ENCODE results near the gene CYP27B1. TPM values are rescaled to one million over a fixed set of nuclear protein-coding genes. Genes with fewer than 3 reads are reported as not detected.

Gene CYP27B1
- total RNA-seq, 2 experiments from 2014 or later = 6.9 to 7.1 TPM

- no peak overlapping the region for H3K27ac ChIP-seq (ENCODE audit: low read depth, low read length, poor library complexity, severe bottlenecking)
- POLR2A ChIA-PET = no interaction called here
- H3K4me1 ChIP-seq (ENCODE audit: insufficient read depth, low read length, poor library complexity, severe bottlenecking) = no peaks in the 10 kb centered on the region
- DNase-seq (ENCODE audit: low spot score) = no peak
- H2AFZ ChIP-seq (ENCODE audit: low read length) = no peak overlapping the region
- H3K9me2 ChIP-seq (ENCODE audit: insufficient read depth, low read length) = no peaks in the 10 kb centered on the region
- no peak overlapping the region for H3K4me2 ChIP-seq (ENCODE audit: low read length)
- no TSS peak for BruUV-seq (replicated peaks)
- CTCF ChIA-PET (ENCODE audit: unreplicated experiment) = no interaction called here
- no peaks in the 10 kb centered on the region for H3K79me2 ChIP-seq (ENCODE audit: insufficient read depth, low read depth, low read length)
- peaks cover 47% of the 10 kb centered on the region for H3K36me3 ChIP-seq (ENCODE audit: insufficient read depth, low read length)
- TF ChIP-seq CTCF (conservative IDR thresholded peaks at IDR 0.05; ENCODE audit: low read length) (no peak), EZH2phosphoT487 (IDR thresholded peaks at IDR 0.05; ENCODE audit: borderline replicate concordance, low read depth, low read length) (no peak)
- H3K9me3 ChIP-seq (ENCODE audit: low read length) = no peaks in the 10 kb centered on the region
- H4K20me1 ChIP-seq (ENCODE audit: insufficient read depth, low read length) = no peaks in the 10 kb centered on the region
- intact Hi-C loops (cut with micrococcal nuclease; ENCODE audit: unreplicated experiment) = no loop called here
- H3K4me3 ChIP-seq (ENCODE audit: low read depth, low read length, poor library complexity, severe bottlenecking) = no peak overlapping the region
Measured at GRCh38 chr12:57800965-57801364, 34.1 kb upstream of the CYP27B1 start.

GRCh38 chr12:57797933-57798332 is 31.1 kb upstream of the CYP27B1 start:
- no peak overlapping the region for H3K4me3 ChIP-seq (ENCODE audit: low read depth, low read length, poor library complexity, severe bottlenecking)
- no peaks in the 10 kb centered on the region for H3K9me3 ChIP-seq (ENCODE audit: low read length)
- no peak for DNase-seq (ENCODE audit: low spot score)
- no TSS peak for BruUV-seq (replicated peaks)
- H2AFZ ChIP-seq (ENCODE audit: low read length) = no peak overlapping the region
- H3K36me3 ChIP-seq (ENCODE audit: insufficient read depth, low read length) = peaks cover 71% of the 10 kb centered on the region
- H3K79me2 ChIP-seq (ENCODE audit: insufficient read depth, low read depth, low read length) = no peaks in the 10 kb centered on the region
- CTCF ChIA-PET (ENCODE audit: unreplicated experiment) = no interaction called here
- POLR2A ChIA-PET = interaction anchor here (0.7 kb wide), 1 partner anchor 17 kb away, joined by 3 read pairs; no protein-coding TSS in a partner anchor
- no peaks in the 10 kb centered on the region for H4K20me1 ChIP-seq (ENCODE audit: insufficient read depth, low read length)
- H3K27ac ChIP-seq (ENCODE audit: low read depth, low read length, poor library complexity, severe bottlenecking) = no peak overlapping the region
- TF ChIP-seq CTCF (conservative IDR thresholded peaks at IDR 0.05; ENCODE audit: low read length) (no peak), EZH2phosphoT487 (IDR thresholded peaks at IDR 0.05; ENCODE audit: borderline replicate concordance, low read depth, low read length) (no peak)
- intact Hi-C loops (cut with micrococcal nuclease; ENCODE audit: unreplicated experiment) = no loop called here
- H3K4me2 ChIP-seq (ENCODE audit: low read length) = no peak overlapping the region
- H3K9me2 ChIP-seq (ENCODE audit: insufficient read depth, low read length) = no peaks in the 10 kb centered on the region
- no peaks in the 10 kb centered on the region for H3K4me1 ChIP-seq (ENCODE audit: insufficient read depth, low read length, poor library complexity, severe bottlenecking)

GRCh38 chr12:57796996-57797395 is 30.1 kb upstream of the CYP27B1 start:
- Histone ChIP-seq H3K9me3 (ENCODE audit: low read length) (no peaks in the 10 kb centered on the region), H3K27ac (ENCODE audit: low read depth, low read length, poor library complexity, severe bottlenecking) (no peak overlapping the region), H3K4me3 (ENCODE audit: low read depth, low read length, poor library complexity, severe bottlenecking) (no peak overlapping the region), H3K9me2 (ENCODE audit: insufficient read depth, low read length) (no peaks in the 10 kb centered on the region), H3K4me1 (ENCODE audit: insufficient read depth, low read length, poor library complexity, severe bottlenecking) (no peaks in the 10 kb centered on the region), H2AFZ (ENCODE audit: low read length) (no peak overlapping the region), H3K36me3 (ENCODE audit: insufficient read depth, low read length) (peaks cover 76% of the 10 kb centered on the region), H4K20me1 (ENCODE audit: insufficient read depth, low read length) (no peaks in the 10 kb centered on the region), H3K4me2 (ENCODE audit: low read length) (no peak overlapping the region), H3K79me2 (ENCODE audit: insufficient read depth, low read depth, low read length) (no peaks in the 10 kb centered on the region)
- no peak for DNase-seq (ENCODE audit: low spot score)
- intact Hi-C loops (cut with micrococcal nuclease; ENCODE audit: unreplicated experiment) = no loop called here
- POLR2A ChIA-PET = no interaction called here
- BruUV-seq (replicated peaks) = no TSS peak
- CTCF ChIA-PET (ENCODE audit: unreplicated experiment) = no interaction called here
- TF ChIP-seq CTCF (conservative IDR thresholded peaks at IDR 0.05; ENCODE audit: low read length) = no peak
- TF ChIP-seq EZH2phosphoT487 (IDR thresholded peaks at IDR 0.05; ENCODE audit: borderline replicate concordance, low read depth, low read length) = no peak
